Measurements from ENCODE around the gene FAM228B. TPM values are rescaled to one million over a fixed set of nuclear protein-coding genes. Genes with fewer than 3 reads are reported as not detected.

Gene FAM228B
- total RNA-seq, 1 donor from 2014 or later = 25.4 TPM

DNA sequence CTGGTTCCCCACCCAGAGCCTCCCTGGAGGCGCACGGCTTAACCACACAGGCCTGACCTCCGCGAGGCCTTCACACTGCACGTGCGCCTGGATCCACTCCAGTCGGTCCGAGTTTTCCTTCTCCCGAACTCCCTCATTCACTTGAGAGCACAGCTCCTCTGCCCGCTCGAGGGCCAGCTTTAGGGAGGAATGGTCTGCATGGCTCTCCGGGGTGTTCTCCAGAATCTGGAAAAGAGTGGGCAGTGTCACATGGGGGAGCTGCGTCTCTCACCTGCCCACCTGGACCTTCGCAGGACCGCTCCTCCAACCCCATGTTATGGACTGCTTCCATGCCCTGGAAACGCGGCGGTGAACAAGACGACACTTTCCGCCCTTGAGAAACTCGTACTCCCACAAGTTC lies 87.5 kb downstream of the FAM228B start:
- TF ChIP-seq, protein P1, sequence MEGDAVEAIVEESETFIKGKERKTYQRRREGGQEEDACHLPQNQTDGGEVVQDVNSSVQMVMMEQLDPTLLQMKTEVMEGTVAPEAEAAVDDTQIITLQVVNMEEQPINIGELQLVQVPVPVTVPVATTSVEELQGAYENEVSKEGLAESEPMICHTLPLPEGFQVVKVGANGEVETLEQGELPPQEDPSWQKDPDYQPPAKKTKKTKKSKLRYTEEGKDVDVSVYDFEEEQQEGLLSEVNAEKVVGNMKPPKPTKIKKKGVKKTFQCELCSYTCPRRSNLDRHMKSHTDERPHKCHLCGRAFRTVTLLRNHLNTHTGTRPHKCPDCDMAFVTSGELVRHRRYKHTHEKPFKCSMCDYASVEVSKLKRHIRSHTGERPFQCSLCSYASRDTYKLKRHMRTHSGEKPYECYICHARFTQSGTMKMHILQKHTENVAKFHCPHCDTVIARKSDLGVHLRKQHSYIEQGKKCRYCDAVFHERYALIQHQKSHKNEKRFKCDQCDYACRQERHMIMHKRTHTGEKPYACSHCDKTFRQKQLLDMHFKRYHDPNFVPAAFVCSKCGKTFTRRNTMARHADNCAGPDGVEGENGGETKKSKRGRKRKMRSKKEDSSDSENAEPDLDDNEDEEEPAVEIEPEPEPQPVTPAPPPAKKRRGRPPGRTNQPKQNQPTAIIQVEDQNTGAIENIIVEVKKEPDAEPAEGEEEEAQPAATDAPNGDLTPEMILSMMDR (IDR thresholded peaks at IDR 0.05; ENCODE audit: unreplicated experiment) = no peak
- Mint-ChIP-seq H3K9me3 (ENCODE audit: low read depth) (no peaks in the 10 kb centered on the region), H3K27me3 (no peaks in the 10 kb centered on the region), H3K36me3 (ENCODE audit: insufficient read depth) (peaks cover 16% of the 10 kb centered on the region), H3K4me1 (ENCODE audit: low read depth) (no peaks in the 10 kb centered on the region), H3K27ac (no peak overlapping the region), H3K4me3 (ENCODE audit: low read depth) (no peak overlapping the region)
- DNase-seq (ENCODE audit: low spot score, unreplicated experiment) = no peak

- no peaks in the 10 kb centered on the region for H3K9me3 Mint-ChIP-seq (ENCODE audit: low read depth)
- H3K36me3 Mint-ChIP-seq (ENCODE audit: insufficient read depth) = peaks cover 19% of the 10 kb centered on the region
- H3K27ac Mint-ChIP-seq = no peak overlapping the region
- H3K4me3 Mint-ChIP-seq (ENCODE audit: low read depth) = no peak overlapping the region
- no peak for DNase-seq (ENCODE audit: low spot score, unreplicated experiment)
- TF ChIP-seq, protein P1 (IDR thresholded peaks at IDR 0.05; ENCODE audit: unreplicated experiment) = no peak
- no peaks in the 10 kb centered on the region for H3K4me1 Mint-ChIP-seq (ENCODE audit: low read depth)
- H3K27me3 Mint-ChIP-seq = no peaks in the 10 kb centered on the region
Measured at GRCh38 chr2:24211408-24211807, 88.1 kb downstream of the FAM228B start.

GRCh38 chr2:24214880-24215279 lies 91.6 kb downstream of the FAM228B start:
- no peak overlapping the region for H3K4me3 Mint-ChIP-seq (ENCODE audit: low read depth)
- H3K9me3 Mint-ChIP-seq (ENCODE audit: low read depth) = no peaks in the 10 kb centered on the region
- TF ChIP-seq, protein P1 (IDR thresholded peaks at IDR 0.05; ENCODE audit: unreplicated experiment) = no peak
- H3K27me3 Mint-ChIP-seq = no peaks in the 10 kb centered on the region
- DNase-seq (ENCODE audit: low spot score, unreplicated experiment) = no peak
- no peak overlapping the region for H3K27ac Mint-ChIP-seq
- H3K4me1 Mint-ChIP-seq (ENCODE audit: low read depth) = no peaks in the 10 kb centered on the region
- H3K36me3 Mint-ChIP-seq (ENCODE audit: insufficient read depth) = peaks cover 14% of the 10 kb centered on the region

Other genes with a start within 250 kb of the FAM228B start
- 34.8 and 38.3 TPM in 2 replicates for gene ATAD2B, start 196.3 kb upstream of the FAM228B start, total RNA-seq
- gene UBXN2A, start 183.0 kb upstream of the FAM228B start, total RNA-seq = 23.7 and 24.1 TPM in 2 replicates
- 0.40 and 1.2 TPM in 2 replicates for gene MFSD2B, start 113.4 kb upstream of the FAM228B start, total RNA-seq
- gene WDCP, start 76.1 kb upstream of the FAM228B start, total RNA-seq = 22.4 and 23.7 TPM in 2 replicates
- 30.5 and 33.7 TPM in 2 replicates for gene FKBP1B, start 73.7 kb upstream of the FAM228B start, total RNA-seq
- 93.3 and 101 TPM in 2 replicates for gene SF3B6, start 47.1 kb upstream of the FAM228B start, total RNA-seq
- 64.4 and 67.8 TPM in 2 replicates for gene TP53I3, start 38.6 kb upstream of the FAM228B start, total RNA-seq
- gene PFN4, start 135 bp upstream of the FAM228B start, total RNA-seq = 0.55 and 1.1 TPM in 2 replicates
- gene FAM228A, start 51.6 kb downstream of the FAM228B start, total RNA-seq = 0.31 and 0.80 TPM in 2 replicates
- 25.5 and 26.7 TPM in 2 replicates for gene ITSN2, start 237.1 kb downstream of the FAM228B start, total RNA-seq

Measured in progenitor cell of endocrine pancreas (in vitro differentiated cells).